Stimulated activated CD8-positive, alpha-beta memory T cell treated with anti-CD3 and anti-CD28 coated beads, Interleukin-7, amount 100 ng/mL, for 1 hour (primary cell): ENCODE results near the gene PKD2.
"Not testable (repeated sequence)": the region's sequence is repeated elsewhere in the genome, so short reads cannot be mapped to it uniquely, and the experiment has no call there.

ENCODE experiments used
- DNase-seq, 2 donors: peaks; one replicate each; pipeline ENCODE4 v3.0.0-alpha.2; 2020; ENCODE audit warnings: low read depth in 2 of 2

Gene PKD2

DNA sequence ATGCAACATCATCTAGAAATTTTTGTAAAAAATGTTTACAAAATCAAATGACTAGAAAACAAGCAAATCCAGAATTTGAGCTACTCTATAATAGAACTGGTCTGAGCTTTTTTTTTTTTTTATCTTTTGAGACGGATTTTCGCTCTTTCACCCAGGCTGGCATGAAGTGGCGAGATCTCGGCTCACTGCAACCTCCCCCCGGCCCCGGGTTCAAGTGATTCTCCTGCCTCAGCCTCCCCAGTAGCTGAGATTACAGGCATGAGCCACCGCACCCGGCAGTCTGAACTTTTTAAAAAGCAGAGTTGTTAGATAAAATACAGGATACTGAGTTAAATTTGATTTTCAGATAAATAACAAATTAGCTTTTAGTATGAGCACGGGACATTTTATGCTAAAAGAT is 20.9 kb upstream of the PKD2 start:
- DNase-seq, result no peak

GRCh38 chr4:87989765-87990164 is 17.7 kb upstream of the PKD2 start:
- DNase-seq, result no peak

DNA sequence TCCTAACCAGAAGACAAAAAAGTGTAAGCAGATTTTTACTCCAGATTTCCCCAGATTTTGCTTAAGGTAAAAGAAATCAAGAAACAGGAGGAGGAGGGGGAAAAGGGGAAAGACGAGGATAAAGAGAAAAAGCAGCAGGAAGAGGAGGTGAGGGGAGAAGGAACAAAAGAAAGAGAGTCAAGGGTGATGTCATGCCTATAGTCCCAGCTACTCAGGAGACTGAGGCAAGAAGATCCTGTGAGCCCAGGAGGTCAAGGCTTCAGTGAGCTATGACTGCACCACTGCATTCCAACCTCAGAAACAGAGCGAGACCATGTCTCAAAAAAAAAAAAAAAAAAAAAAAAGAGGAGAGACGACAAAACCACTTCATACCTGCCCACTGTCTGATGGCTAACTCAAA is 12.0 kb upstream of the PKD2 start:
- no peak for DNase-seq

GRCh38 chr4:87999191-87999691 is 8.2 kb upstream of the PKD2 start:
- DNase-seq, result not testable (repeated sequence)

DNA sequence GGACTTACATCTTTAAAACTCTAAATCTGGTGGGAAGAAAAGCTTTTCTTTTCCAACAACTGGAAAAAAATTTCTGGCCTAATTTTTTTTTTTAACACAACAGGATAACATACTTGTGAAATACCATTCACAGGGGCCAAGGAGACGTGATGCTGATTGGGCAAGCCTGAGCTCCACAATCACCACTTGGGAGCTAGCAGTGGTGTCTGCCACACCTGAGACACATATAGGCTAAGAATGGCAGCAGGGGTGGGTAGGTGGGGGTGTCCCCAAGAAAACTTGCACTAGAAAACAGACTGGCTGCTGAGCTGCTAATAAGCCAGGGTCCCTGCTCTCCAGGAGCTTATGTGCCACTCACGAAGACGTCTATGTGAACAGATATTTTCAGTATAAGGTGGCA is 5.6 kb upstream of the PKD2 start:
- DNase-seq, result no peak

- no peak for DNase-seq
Measured at GRCh38 chr4:88002786-88003185, 4.6 kb upstream of the PKD2 start.

DNA sequence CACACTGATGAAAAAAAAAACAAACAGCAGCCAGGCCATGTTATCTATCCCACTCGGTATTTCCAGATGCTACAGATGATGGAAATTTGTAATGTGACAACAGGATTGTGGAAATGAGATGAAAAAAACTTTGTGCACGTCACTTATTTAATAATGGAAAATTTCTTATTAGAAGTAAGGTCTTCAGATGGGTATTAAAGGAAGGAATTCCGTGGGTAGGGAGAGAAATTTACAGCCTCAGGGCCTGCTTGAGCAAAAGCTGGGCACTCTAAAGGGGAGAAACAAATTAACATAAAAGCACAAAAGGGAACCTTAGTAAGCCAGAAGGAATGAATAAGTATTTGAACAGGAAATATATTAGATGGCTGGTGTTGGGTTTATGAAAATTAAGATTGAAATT is 4.2 kb upstream of the PKD2 start:
- DNase-seq, result no peak

DNA sequence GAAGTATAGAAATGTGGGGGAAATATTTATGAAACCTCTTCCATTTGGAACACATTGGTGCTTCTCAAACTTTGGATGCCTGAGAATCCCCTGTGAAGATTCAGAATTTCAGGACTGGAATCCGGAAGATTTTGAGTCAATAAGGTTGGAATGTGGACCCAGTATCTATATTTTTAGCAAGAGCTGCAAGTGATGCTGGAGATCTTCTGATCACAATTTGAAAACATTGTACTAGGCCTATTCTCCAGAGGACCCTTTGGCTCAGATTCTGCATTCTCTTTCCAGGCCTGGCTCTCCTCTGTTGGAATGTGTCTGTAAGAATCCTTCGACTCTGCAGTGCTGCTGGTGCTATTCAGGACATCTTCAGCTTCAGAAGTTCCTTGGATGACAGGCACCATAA is 2.4 kb upstream of the PKD2 start:
- no peak for DNase-seq

GRCh38 chr4:88005946-88006345 is 1.5 kb upstream of the PKD2 start:
- DNase-seq, result no peak

- no peak for DNase-seq
Measured at GRCh38 chr4:88006956-88007303, 505 bp upstream of the PKD2 start.

DNA sequence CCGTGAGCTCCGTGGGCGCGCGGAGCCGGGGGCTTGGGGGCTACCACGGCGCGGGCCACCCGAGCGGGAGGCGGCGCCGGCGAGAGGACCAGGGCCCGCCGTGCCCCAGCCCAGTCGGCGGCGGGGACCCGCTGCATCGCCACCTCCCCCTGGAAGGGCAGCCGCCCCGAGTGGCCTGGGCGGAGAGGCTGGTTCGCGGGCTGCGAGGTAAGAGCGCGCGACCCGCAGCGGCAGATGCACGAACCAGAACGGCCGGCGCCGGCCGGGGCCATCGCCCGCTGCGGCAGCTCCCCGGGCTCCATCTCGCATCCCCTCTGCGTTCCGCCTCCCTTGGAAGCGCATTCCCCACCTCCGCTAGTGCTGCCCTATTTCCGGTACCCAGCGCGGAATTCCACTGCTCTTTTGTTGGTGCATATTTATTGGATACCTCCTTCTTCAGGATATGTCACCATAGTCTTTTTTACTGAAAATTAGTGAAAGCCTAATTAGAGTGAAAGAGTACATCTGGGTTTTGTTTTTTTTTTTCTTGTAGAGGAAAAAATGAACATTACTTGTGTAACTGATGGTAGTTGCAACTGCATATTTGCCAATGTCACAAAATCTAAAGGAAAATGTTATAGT is 797 bp downstream of the PKD2 start:
- DNase-seq, result no peak

DNA sequence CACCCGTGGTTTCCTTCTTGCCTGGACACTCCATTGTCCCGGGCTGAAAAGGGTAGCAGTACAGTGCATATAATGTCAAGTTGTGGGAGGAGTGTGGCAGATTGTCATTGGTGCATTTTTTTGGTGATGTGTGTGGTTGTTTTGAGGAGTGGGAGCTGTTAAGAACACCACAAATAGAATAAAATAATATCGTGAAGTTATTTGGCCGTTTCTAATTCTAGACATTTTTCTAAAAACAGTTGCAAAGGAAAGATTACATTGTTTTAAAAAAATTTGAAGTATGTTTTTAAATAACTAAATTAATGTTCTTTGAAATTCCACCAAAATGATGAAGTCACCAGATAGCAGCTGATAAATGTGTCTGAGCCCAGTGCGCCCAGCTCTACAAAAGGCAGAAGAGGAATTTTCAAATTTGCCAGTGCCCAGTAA is 1.3 kb downstream of the PKD2 start:
- DNase-seq, result no peak

DNA sequence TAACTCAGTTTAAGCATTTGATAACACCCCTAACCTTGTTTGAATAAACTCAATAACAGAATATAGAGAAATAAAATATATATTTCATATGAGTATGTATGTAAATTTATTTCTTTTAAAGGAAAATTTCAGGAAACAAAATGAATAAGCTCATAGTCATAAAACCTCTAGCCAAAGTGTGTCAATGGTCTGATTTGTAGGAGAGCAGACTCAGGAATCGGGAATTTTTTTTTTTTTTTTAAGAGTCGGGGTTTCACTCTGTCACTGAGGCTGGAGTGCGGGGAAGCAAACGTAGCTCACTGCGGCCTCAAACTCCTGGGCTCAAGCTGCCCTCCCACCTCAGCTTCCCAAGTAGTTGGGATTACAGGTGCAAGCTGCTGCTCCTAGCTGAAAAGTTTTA is 2.4 kb downstream of the PKD2 start:
- no peak for DNase-seq

GRCh38 chr4:88010966-88011365 is 3.5 kb downstream of the PKD2 start:
- no peak for DNase-seq

- DNase-seq, result no peak
Measured at GRCh38 chr4:88012647-88013046, 5.2 kb downstream of the PKD2 start.

GRCh38 chr4:88014386-88014905 is 7.0 kb downstream of the PKD2 start:
- DNase-seq, result no peak

GRCh38 chr4:88015659-88016295 is 8.3 kb downstream of the PKD2 start:
- no peak for DNase-seq

- no peak for DNase-seq
Measured at GRCh38 chr4:88017516-88018297, 10.3 kb downstream of the PKD2 start.

DNA sequence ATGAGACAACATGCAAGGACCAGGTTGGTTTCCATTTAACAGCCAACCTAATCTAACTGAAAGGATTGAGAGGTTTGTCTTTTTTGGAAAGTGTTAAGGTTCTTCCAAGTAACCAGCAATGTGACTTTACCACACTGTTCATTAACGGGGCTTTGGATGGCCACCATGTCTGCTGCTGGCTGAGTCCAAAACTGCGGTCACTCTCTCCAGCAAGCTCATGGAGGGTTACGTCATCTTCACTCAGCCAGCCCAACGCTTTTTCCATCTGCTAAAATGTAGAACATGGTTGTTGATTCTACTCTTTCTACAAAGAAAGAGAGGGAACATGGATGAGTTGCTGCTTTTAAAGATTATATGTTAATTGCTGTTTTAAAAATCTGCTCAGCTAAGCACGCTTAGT is 11.0 kb downstream of the PKD2 start:
- DNase-seq, result no peak

- DNase-seq, result no peak
Measured at GRCh38 chr4:88021824-88022223, 14.4 kb downstream of the PKD2 start.

DNA sequence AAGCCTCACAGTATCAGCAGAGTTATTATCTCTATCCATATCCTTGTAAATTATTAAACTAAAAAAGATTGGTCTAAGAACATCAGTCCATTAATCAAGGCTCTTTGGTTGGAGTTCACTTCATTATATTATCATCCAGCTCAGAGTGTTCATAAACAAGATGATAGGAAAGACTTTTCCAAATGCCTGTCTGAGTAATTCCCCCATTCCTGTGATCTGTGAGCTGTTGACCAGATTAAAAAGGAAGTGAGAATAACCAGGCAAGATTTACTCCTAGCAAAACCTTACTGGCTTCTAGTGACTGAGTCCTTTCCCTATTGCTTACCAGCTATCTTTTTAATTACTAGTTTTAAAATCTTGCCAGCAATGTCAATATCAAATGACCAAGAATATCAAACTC is 14.9 kb downstream of the PKD2 start:
- DNase-seq, result no peak

DNA sequence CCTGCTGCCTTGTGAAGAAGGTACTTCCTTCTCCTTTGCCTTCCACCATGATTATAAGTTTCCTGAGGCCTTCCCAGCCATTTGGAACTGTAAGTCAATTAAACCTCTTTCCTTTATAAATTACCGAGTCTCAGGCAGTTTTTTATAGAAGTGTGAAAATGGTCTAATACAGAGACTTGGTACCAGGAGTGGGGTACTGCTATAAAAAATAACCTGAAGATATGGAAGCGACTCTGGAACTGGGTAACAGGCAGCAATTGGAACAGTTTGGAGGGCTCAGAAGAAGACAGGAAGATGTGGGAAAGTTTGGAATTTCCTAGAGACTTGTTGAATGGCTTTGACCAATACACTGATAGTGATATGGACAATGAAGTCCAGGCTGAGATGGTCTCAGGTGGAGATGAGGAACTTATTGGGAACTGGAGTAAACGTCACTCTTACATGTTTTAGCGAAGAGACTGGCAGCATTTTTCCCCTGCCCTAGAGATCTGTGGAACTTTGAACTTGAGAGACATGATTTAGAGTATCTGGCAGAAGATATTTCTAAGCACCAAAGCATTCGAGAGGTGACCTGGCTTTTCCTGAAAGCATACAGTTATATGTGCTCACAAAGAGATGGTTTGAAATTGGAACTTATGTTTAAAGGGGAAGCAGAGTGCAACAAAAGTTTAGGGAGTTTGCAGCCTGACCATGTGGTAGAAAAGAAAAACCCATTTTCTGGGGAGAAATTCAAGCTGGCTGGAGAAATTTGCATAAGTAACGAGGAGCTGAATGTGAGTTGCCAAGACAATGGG is 18.6 kb downstream of the PKD2 start:
- DNase-seq, result not testable (repeated sequence)
